HepG2 (cell line): ENCODE data around the gene PTMA. TPM values are rescaled to one million over a fixed set of nuclear protein-coding genes. Genes with fewer than 3 reads are reported as not detected.
A peak's percentile ranks its signal among the peaks of the same experiment; 100 is the strongest.

Experiments used
- CEBPG ChIP-seq: IDR thresholded peaks from 2 replicates; pipeline ENCODE4 v1.6.1; 2016
- CHD2 ChIP-seq: IDR thresholded peaks from 2 replicates; pipeline ENCODE4 v1.6.1; 2011; ENCODE audit warnings: low read depth, low read length, improper control_type of control experiment
- MAX ChIP-seq: IDR thresholded peaks from 2 replicates; pipeline ENCODE4 v1.6.1; 2012; ENCODE audit warnings: inconsistent platforms
- MIER2 ChIP-seq: IDR thresholded peaks from 2 replicates; pipeline ENCODE4 v1.6.1; 2016; ENCODE audit warnings: missing biosample characterization, missing genetic modification reagents
- NCOA1 ChIP-seq: sonication (generic); formaldehyde crosslinking; IDR thresholded peaks from 2 replicates; pipeline ENCODE4 v1.9.0; 2021; ENCODE audit warnings: missing genetic modification reagents
- REPIN1 ChIP-seq: sonication (generic); formaldehyde crosslinking; IDR thresholded peaks from 2 replicates; pipeline ENCODE4 v1.8.0; 2022; ENCODE audit warnings: missing genetic modification reagents, low read depth, mild to moderate bottlenecking, borderline replicate concordance
- RORA ChIP-seq: sonication (generic); formaldehyde crosslinking; IDR thresholded peaks from 2 replicates; pipeline ENCODE4 v1.5.0; 2020; ENCODE audit warnings: mild to moderate bottlenecking, missing genetic modification reagents, moderate library complexity
- SALL1 ChIP-seq: sonication (generic); formaldehyde crosslinking; IDR thresholded peaks from 2 replicates; pipeline ENCODE4 v1.8.0; 2022; ENCODE audit warnings: mild to moderate bottlenecking, missing genetic modification reagents
- ZBTB34 ChIP-seq: sonication (generic); formaldehyde crosslinking; IDR thresholded peaks from 2 replicates; pipeline ENCODE4 v1.8.0; 2022; ENCODE audit warnings: mild to moderate bottlenecking, missing genetic modification reagents
- ZFP1 ChIP-seq: IDR thresholded peaks from 2 replicates; pipeline ENCODE4 v1.6.1; 2016
- ZFX ChIP-seq: sonication (generic); formaldehyde crosslinking; IDR thresholded peaks from 2 replicates; pipeline ENCODE4 v1.4.0; 2020; ENCODE audit warnings: mild to moderate bottlenecking, low read depth, missing genetic modification reagents, moderate library complexity
- ZFY ChIP-seq: sonication (generic); formaldehyde crosslinking; IDR thresholded peaks from 2 replicates; pipeline ENCODE4 v1.4.0; 2020; ENCODE audit warnings: missing genetic modification reagents
- ZNF142 ChIP-seq: sonication (generic); formaldehyde crosslinking; IDR thresholded peaks from 2 replicates; pipeline ENCODE4 v1.4.0; 2020; ENCODE audit warnings: missing genetic modification reagents
- ZNF350 ChIP-seq: sonication (generic); formaldehyde crosslinking; IDR thresholded peaks from 2 replicates; pipeline ENCODE4 v1.4.0; 2020; ENCODE audit warnings: mild to moderate bottlenecking, low read depth, missing genetic modification reagents, borderline replicate concordance
- ZNF558 ChIP-seq: sonication (generic); formaldehyde crosslinking; IDR thresholded peaks from 2 replicates; pipeline ENCODE4 v1.9.0; 2022; ENCODE audit warnings: mild to moderate bottlenecking, missing genetic modification reagents, borderline replicate concordance
- ZNF770 ChIP-seq: sonication (generic); formaldehyde crosslinking; IDR thresholded peaks from 2 replicates; pipeline ENCODE4 v1.5.0; 2020; ENCODE audit warnings: mild to moderate bottlenecking, missing genetic modification reagents
- ZNF839 ChIP-seq: sonication (generic); formaldehyde crosslinking; IDR thresholded peaks from 2 replicates; pipeline ENCODE4 v1.4.0; 2020; ENCODE audit warnings: missing genetic modification reagents, mild to moderate bottlenecking, borderline replicate concordance
- ZSCAN5A ChIP-seq: sonication (generic); formaldehyde crosslinking; IDR thresholded peaks from 2 replicates; pipeline ENCODE4 v1.8.0; 2022; ENCODE audit warnings: mild to moderate bottlenecking, missing genetic modification reagents, borderline replicate concordance
- polyA plus RNA-seq, 8 experiments: library from polyadenylated mRNA; depleted of rRNA in 3 of 8; stranded (reverse) in 7 of 8; unstranded in 1 of 8; fragments of >200 nt; fragmentation: Illumina TruSeq in 4 of 8; extraction: Trizol in 4 of 8; gene quantifications; 2 replicates each; pipeline versions ENCODE4 v1.2.1 to v1.2.3, GENCODE V29; 2011 to 2016; ENCODE audit warnings: low read depth in 4 of 8, missing spikeins in 1 of 8, mixed read lengths in 1 of 8; ENCODE audit not compliant: insufficient read depth in 1 of 8
- total RNA-seq, 5 experiments: library from RNA; depleted of rRNA; stranded (reverse); fragments of >200 nt; fragmentation: Illumina TruSeq; extraction: Trizol; gene quantifications; 2 replicates each; pipeline ENCODE4 v1.2.3, GENCODE V29; 2016; ENCODE audit warnings: low read depth in 1 of 5
- TF ChIP-seq, protein P1 (sequence below): sonication (generic); formaldehyde crosslinking; IDR thresholded peaks from 2 replicates; pipeline ENCODE4 v1.8.0; 2022; ENCODE audit warnings: low read depth, missing genetic modification reagents

Gene PTMA
- total and polyA plus RNA-seq, 2 of the 13 experiments (the other 11 are each of a cell fraction or from before 2014, with no cell fraction given) = 190 to 1,086 TPM

DNA sequence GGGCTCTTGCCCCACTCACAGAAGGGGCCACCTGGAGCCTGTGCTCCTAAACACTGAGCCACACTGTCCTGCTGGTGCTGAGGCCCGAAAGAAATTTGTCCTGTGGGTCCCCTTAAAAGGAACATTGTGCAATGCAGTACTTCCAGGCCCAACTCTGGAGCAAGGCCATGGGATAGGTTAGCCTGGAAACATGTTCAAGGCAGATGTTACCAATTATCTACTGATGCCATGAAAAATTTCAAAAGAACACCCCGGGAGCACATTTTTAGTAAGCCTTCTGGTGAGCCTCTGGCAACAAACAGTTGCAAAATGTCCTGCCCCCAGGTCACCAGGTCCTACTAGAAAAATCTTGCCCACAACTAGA lies 12.3 kb upstream of the PTMA start (continued):
- peak; percentile 6; the same call in 1 of the 2 replicates for TF ChIP-seq ZNF770 (CRISPR knock-in tag)
- no peak for TF ChIP-seq ZNF558
- 0 out of 2 replicates have a peak, but pooled peaks have one; percentile 21 for TF ChIP-seq REPIN1 (CRISPR knock-in tag)
- TF ChIP-seq, protein P1, sequence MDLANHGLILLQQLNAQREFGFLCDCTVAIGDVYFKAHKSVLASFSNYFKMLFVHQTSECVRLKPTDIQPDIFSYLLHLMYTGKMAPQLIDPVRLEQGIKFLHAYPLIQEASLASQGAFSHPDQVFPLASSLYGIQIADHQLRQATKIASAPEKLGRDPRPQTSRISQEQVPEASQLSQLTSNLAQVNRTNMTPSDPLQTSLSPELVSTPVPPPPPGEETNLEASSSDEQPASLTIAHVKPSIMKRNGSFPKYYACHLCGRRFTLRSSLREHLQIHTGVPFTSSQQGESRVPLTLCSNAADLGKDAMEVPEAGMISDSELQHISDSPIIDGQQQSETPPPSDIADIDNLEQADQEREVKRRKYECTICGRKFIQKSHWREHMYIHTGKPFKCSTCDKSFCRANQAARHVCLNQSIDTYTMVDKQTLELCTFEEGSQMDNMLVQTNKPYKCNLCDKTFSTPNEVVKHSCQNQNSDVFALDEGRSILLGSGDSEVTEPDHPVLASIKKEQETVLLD (CRISPR knock-in tag) = no peak
- no peak for TF ChIP-seq ZNF839 (CRISPR knock-in tag)
- TF ChIP-seq SALL1 (CRISPR knock-in tag) = 0 out of 2 replicates have a peak, but pooled peaks have one; percentile 11
- no peak for TF ChIP-seq MIER2 (CRISPR knock-in tag)
- peak; percentile 30; the same call in 1 of the 2 replicates for TF ChIP-seq ZFX (CRISPR knock-in tag)
- no peak for TF ChIP-seq ZFP1
- TF ChIP-seq ZBTB34 (CRISPR knock-in tag) = no peak
- no peak for TF ChIP-seq RORA (CRISPR knock-in tag)
- no peak for TF ChIP-seq ZSCAN5A (CRISPR knock-in tag)
- TF ChIP-seq NCOA1 = no peak
- TF ChIP-seq ZNF350 (CRISPR knock-in tag) = 0 out of 2 replicates have a peak, but pooled peaks have one; percentile 17
- TF ChIP-seq MAX = no peak
- TF ChIP-seq ZNF142 (CRISPR knock-in tag) = no peak
- peak; percentile 78 for TF ChIP-seq CEBPG (CRISPR knock-in tag)
- TF ChIP-seq CHD2 = no peak
- TF ChIP-seq ZFY (CRISPR knock-in tag) = peak; percentile 32
